KG1 (cell line): ENCODE results near the gene SNX1.

ENCODE experiments used
- DNase-seq: peaks from one replicate; lab custom pipeline; 2025; lab: John Stamatoyannopoulos, UW

The SNX1 gene

GRCh38 chr15:64163659-64164362 is 68.0 kb downstream of the SNX1 start:
- DNase-seq: no peak

- no peak for DNase-seq
Measured at GRCh38 chr15:64164436-64164835, 68.7 kb downstream of the SNX1 start.

DNA sequence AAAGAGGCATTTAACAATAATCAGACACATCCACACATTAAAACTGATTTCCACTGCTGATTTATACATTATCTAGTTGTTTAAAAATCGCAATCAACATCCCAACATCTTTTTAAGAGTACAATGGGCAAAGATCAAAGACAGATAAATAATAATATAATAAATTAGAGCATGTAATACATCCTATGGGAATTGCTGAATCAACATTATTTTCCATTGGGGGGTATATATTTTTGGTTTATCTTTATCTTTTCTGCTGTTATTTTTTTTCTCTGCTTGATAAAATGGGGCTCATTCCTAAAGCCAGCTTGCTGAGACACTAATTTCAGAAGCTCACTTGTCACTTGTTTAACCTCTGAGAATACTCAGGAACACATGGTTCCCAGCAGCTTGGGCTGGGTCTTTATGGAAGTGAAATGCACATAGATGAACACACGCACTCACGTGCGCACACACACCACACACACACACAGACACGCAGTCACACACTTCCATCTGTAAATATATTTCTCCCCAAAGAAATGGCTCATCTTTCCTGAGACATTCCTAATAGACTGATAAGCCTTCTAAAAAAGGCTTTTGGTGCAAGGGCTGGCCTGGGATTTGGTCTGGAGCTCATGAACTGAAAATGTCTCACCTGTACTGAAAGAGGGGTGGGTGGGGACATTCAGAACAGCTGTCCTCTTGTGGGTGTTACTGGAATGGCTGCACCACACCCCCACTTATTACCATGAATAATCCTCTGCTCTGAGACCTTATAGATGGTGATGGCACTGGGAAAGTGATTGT is 70.5 kb downstream of the SNX1 start:
- DNase-seq: no peak

- DNase-seq: no peak
Measured at GRCh38 chr15:64180235-64180824, 84.5 kb downstream of the SNX1 start.

DNA sequence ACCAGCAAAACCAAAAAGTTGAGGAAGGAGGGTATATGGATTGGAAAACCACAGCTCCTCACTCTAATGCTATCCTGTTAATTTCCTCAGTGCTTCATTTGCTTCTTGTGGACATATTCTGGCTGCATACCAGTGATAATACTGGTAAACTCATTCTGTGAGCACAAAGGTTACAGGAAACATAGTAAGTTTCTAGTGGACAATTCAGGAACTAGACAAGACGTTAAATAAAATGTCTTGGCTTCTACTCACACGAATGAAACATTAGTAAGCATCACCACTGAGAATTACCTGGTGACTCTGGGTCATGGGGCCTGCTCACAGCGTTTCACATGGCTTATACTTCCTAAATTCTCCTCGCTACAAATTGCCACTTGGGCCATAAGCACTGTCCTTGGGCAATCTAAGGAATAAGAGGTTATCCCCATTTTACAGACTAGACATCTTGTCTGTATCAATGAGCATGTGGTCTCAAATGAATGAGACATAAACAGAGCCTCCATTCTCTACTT is 87.1 kb downstream of the SNX1 start:
- no peak for DNase-seq

- no peak for DNase-seq
Measured at GRCh38 chr15:64185146-64185911, 89.5 kb downstream of the SNX1 start.

- no peak for DNase-seq
Measured at GRCh38 chr15:64187396-64188191, 91.8 kb downstream of the SNX1 start.
